GM19438 (cell line): ENCODE results near the gene DMAC2L.

Source experiments
- ATAC-seq: cut with Tn5 transposase; IDR thresholded peaks from one replicate; pipeline ENCODE4 v1.9.1; 2021; ENCODE audit warnings: low read depth; ENCODE audit not compliant: unreplicated experiment

DMAC2L gene

GRCh38 chr14:50321009-50321660, 9.0 kb downstream of the DMAC2L start:
- ATAC-seq, result peak; percentile 90

- ATAC-seq, result no peak
Measured at GRCh38 chr14:50331596-50331995, 19.5 kb downstream of the DMAC2L start.

DNA sequence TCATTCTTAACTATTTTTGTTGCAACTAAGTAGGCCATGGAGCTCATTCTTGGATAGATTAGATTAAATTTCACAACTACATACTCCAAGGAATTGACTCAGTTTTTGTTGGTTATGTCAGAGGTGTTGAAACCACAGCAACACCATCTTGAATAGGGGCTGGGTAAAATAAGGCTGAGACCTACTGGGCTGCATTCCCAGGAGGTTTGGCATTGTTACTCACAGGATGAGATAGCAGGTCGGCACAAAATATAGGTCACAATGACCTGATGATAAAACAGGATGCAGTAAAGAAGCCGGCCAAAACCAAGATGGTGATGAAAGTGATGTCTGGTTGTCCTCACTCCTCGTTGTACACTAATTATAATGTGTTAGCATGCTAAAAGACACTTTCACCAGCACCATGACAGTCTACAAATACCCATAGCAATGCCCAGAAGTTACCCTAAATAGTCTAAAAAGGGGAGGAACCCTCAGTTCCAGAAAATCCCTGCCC, 20.9 kb downstream of the DMAC2L start:
- no peak for ATAC-seq

- ATAC-seq, result no peak
Measured at GRCh38 chr14:50334211-50334610, 22.1 kb downstream of the DMAC2L start.

GRCh38 chr14:50335389-50335788, 23.3 kb downstream of the DMAC2L start:
- ATAC-seq, result no peak

GRCh38 chr14:50335989-50336824, 24.1 kb downstream of the DMAC2L start:
- no peak for ATAC-seq

- no peak for ATAC-seq
Measured at GRCh38 chr14:50338587-50338986, 26.5 kb downstream of the DMAC2L start.

DNA sequence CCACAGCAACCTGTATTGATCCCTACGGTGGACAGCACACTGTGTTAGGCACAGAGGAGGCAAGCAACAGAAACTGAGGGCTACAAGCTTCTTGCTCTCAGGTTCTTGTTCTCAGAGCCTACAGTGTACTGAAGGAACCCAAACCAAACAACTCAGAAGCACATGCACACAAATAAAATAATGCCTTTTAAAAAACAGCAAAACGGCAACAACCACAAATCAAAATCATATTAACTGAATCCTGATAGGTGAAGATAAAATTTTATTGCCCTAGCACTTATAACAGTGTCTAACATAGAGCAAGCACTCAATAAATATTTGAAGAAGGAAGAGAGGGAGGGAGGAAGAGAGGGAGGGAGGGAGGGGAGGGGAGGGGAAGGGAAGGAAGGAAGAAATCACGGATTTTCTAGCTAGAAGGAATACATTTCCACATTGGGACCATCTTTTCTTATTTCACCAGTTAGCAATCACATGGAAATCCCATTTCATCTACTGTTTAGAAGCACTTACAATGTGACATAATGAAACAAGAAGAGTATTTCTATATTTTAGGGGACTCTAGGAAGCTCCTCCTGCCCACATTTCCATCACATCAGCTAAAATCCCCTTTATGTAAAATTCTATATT, 27.2 kb downstream of the DMAC2L start:
- no peak for ATAC-seq

DNA sequence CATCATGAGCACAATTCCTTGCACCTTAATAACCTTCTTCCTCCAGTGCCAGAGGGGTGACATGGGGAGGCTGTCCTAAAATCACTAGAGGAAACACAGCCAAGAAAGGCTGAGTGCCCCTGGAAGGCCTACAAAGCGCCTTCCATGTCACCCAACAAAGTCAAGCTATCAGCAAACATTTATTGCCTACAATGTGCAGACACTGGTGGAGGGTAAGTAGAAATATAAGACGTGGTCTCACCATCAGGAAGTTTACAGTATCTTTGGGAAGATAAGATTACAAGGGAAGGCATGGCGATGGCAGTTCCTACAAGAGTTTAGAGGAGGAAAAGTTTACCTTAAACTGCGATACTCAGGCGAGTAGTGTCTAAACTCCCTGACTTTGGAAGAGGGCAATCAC, 27.9 kb downstream of the DMAC2L start:
- no peak for ATAC-seq

DNA sequence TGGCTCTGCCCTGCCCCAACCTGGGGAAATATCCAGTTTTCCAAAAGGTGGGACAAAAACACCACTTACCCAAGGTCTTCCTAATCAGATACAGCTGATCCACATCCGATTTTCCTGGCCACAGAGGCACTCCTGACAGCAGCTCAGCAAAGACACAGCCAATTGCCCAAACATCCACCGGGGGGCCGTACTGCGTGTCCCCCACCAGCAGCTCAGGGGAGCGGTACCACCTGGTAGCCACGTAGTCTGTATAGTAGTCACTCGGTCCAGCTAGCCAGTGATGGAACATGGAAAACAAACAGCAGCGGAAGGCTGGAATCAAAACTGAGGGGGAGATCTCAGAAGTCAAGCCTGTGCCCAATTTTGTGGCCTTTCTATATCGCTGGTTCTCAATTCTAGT, 28.8 kb downstream of the DMAC2L start:
- no peak for ATAC-seq

GRCh38 chr14:50342221-50343078, 30.3 kb downstream of the DMAC2L start:
- no peak for ATAC-seq

DNA sequence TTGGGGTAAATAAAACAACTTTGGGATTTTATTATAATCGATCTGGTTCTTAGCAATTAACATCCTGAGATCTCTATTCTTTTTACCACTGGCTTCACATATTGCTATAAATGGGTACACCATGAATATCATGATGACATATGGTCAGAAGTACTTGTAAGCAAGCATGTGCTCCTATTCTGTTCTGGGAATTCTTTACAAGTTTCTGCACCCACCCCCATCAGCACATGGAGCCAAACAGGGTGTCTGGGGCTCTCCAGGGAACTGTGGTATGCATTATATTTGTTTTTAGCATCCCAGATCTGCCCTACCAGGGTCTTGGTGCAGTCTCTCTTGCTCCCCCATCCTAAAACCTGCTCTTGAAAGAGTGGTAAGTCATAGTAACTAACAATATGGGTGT, 31.3 kb downstream of the DMAC2L start:
- ATAC-seq, result no peak

- ATAC-seq, result no peak
Measured at GRCh38 chr14:50344116-50344775, 32.1 kb downstream of the DMAC2L start.

DNA sequence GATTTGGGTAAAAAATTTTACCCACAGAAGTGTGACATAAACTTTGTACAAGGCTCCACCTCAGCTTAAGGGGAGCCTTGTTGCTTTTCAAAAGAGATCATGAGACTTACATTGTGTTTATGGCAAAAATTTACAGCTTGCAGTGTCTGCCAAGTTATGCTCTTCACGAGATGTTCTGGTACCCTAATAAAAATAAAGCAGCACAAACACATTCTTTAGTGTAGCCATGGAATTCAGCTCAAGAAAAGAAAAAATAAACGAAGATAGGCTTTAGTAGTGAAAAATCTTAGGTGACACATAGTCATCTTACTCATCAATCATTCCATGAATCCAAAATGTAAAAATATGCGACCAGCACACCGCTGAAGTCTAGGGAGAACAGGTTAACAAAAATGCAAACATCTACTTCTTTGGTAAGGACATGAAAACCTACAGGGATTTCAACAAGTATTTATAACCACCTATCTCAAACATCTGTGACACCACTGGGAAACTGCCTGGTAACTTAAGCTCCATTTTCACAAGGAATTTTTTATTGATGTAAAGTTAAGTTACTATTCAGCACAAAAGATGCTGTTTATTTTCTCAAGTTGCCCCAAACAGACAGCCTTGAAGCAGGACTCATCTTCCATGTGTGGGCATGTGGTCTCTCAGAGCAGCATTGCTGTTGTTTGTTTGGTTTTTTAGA, 32.9 kb downstream of the DMAC2L start:
- ATAC-seq, result no peak

DNA sequence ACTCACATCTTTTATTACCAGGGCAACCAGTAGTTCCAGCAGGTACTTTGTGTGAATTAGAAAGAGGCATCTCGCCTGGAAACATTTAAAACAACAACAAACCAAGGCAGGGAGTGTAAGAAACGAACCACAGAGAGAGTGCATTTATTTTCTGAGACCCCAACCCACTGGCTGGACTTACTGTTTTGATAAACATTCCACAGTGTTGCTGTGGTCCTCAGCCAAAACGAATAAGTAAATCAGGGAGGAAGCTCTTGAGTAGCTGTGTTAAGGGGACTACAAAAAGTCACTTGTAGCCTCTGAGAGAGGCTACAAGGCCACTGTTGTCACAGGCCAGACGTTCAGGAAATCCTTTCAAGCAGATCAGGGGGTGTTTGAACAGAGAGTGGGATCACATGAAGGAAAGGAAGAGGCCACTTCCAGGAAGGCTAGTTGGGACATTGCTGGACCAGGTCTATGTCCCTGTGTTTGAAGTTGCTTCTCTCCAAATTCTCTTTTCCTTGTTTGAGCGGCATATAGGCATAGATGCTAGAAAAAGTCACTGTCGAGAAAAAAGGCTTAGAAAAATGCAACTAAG, 33.8 kb downstream of the DMAC2L start:
- no peak for ATAC-seq

- no peak for ATAC-seq
Measured at GRCh38 chr14:50347521-50347920, 35.4 kb downstream of the DMAC2L start.

GRCh38 chr14:50348933-50349332, 36.8 kb downstream of the DMAC2L start:
- ATAC-seq, result no peak

DNA sequence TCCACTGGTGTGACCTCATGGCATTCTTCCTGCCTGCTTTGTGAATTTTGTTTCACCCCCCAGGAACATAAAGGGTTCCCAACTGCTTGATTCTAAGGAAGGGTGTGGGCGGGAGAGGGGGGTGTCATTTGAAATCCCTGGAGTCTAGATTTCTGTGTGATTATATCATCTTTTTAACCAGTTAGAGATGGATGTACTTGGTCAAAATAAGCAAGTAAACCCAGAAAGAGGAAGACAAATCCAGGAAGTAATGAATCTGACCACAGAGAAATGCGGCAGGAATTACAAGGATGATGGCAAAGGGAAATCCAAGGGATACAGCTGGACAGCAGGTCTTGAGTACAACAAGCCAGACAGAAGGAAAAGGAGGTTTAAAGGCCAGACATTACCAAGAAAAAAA, 38.9 kb downstream of the DMAC2L start:
- ATAC-seq, result no peak

- ATAC-seq, result no peak
Measured at GRCh38 chr14:50352584-50352983, 40.5 kb downstream of the DMAC2L start.
